Smooth muscle cell of the brain vasculature (primary cell): ENCODE results near the gene MAGOHB.
"Not testable (repeated sequence)": the region's sequence is repeated elsewhere in the genome, so short reads cannot be mapped to it uniquely, and the experiment has no call there.

Experiments used
- DNase-seq: peaks from one replicate; pipeline ENCODE4 v3.0.0-alpha.2; 2012; ENCODE audit warnings: low read depth, low spot score

MAGOHB gene

GRCh38 chr12:10612984-10613348 lies 443 bp downstream of the MAGOHB start:
- DNase-seq, result no peak

- DNase-seq, result no peak
Observed at GRCh38 chr12:10612110-10612509, 1.3 kb downstream of the MAGOHB start.

GRCh38 chr12:10611258-10611657 lies 2.2 kb downstream of the MAGOHB start:
- DNase-seq, result not testable (repeated sequence)

- DNase-seq, result no peak
Observed at GRCh38 chr12:10610188-10610587, 3.2 kb downstream of the MAGOHB start.

GRCh38 chr12:10607885-10608458 lies 5.4 kb downstream of the MAGOHB start:
- no peak for DNase-seq

DNA sequence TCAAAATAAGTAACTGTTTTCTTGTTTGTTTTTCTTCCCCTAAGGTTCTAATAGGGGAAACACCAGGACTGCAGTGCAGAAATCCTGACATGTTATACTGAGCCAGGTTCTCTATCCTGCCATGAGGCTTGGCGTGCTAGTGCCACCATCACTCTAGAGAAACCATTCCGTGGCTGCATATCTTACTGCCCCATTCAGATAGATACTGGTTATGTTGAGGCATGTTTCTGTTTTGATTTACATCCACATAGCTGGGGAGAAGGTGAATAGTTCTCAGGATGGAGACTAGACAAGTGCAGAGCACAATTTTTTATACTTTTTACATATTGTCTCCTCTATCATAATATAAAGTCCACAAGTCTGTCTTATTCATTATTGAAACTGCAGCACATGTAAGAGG lies 11.5 kb downstream of the MAGOHB start:
- DNase-seq, result no peak

- no peak for DNase-seq
Observed at GRCh38 chr12:10600988-10601387, 12.4 kb downstream of the MAGOHB start.

DNA sequence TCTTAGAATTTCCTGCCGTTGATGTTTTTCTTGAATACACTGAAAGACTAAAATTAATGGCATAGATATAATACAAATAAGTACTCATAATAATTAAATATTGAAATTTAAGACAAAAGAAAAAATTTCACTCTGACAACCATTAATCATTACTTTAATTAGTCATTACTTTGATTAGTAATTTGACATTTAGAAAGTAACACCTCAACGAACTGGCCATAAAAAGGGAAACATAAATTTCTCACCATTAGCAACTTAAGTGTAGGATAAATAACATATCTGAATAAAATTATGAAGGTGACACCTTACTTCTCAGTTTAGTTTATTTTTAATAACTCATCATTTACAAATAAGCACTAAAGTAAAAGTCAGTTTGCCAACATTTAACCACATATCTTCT lies 17.5 kb downstream of the MAGOHB start:
- no peak for DNase-seq

GRCh38 chr12:10590966-10591365 lies 22.4 kb downstream of the MAGOHB start:
- DNase-seq, result peak; percentile 24

- DNase-seq, result no peak
Observed at GRCh38 chr12:10584415-10584814, 29.0 kb downstream of the MAGOHB start.

- no peak for DNase-seq
Observed at GRCh38 chr12:10582704-10583103, 30.7 kb downstream of the MAGOHB start.

DNA sequence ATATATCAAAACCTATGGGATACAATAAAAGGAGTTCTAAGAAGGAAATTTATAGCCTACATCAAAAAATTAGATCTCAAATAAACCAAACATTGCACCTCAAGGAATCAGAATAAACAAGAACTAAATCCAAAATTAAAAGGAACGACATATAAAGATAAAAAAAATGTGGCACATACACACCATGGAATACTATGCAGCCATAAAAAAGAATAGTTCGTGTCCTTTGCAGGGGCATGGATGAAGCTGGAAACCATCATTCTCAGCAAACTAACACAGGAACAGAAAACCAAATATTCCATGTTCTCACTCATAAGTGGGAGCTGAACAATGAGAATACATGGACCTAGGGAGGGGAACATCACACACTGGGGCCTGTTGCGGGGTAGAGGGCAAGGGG lies 31.3 kb downstream of the MAGOHB start:
- not testable (repeated sequence) for DNase-seq

- DNase-seq, result no peak
Observed at GRCh38 chr12:10574307-10574706, 39.1 kb downstream of the MAGOHB start.

DNA sequence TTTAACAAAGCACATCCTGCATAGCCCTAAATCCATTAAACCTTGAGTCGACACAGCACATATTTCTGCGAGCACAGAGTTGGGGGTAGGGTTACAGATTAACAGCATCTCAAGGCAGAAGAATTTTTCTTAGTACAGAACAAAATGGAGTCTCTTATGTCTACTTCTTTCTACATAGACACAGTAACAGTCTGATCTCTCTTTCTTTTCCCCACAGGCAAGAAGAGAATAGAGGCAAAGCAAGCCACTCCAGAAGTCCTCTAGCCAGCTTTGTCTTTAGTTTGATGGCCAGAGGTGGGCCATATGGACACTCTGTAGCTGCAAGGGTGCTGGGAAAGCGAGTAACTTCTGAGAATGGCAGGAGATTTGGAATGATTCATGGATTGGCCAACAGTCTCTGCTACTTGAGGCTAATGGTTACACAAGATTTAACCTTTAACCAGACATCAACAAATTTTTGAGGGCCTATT lies 41.4 kb downstream of the MAGOHB start:
- DNase-seq, result not testable (repeated sequence)

GRCh38 chr12:10571141-10571540 lies 42.3 kb downstream of the MAGOHB start:
- DNase-seq, result no peak

DNA sequence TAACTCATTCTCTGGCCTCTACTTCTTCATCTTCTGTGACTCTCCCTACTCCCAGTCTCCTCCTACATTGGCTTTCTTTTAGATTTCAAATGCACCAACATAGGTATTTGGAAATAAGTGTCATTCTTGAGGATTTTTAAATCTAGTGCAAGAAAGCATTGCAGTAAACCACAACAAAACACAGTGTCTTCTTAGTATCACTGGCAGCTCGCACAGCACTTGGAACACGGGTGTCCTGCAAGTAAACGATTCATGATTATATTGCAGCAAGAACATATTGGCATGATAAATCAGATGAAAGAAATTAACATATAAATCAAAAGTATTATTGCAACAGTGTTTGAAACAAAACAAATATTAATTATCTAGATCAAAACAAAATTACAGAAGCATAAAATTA lies 45.6 kb downstream of the MAGOHB start:
- DNase-seq, result no peak

DNA sequence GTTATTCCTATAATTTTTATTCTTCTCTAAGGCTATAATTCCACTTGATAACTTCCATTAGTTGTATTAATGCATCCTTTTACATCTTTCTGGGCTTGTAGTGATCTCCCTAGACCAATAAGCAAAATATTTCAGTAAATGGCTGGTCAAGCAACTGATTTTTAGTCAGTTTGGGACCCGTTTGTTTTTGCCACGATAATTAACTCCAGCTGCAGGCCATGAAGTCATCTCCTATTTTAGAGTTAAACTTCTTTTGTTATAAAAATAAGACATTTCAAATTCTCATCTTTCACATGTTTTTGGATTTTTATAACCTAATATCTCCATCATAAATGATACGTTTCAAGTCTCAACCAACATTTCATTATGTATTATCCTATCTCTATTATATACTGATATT lies 49.4 kb downstream of the MAGOHB start:
- no peak for DNase-seq

- no peak for DNase-seq
Observed at GRCh38 chr12:10563002-10563401, 50.4 kb downstream of the MAGOHB start.

GRCh38 chr12:10562306-10562933 lies 51.0 kb downstream of the MAGOHB start:
- DNase-seq, result peak; percentile 44

GRCh38 chr12:10559244-10559643 lies 54.2 kb downstream of the MAGOHB start:
- DNase-seq, result no peak

DNA sequence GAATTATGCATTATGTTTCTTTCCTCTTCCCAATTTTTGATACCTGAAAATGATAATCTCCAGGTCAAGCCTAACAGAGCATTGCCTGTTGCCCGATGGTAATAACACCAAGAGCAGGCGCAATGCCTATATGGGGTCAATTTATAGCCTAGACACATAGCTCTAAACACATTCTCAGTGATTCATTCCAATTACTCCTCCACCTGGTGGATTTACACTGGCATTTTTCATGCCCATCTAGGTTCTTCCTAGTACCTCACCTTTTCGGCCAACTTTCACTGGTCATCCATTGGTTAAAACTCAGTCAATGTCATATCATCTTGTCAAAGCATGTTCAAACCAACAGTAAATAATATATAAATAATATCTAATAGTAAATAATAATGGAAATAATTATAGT lies 54.6 kb downstream of the MAGOHB start:
- DNase-seq, result no peak

DNA sequence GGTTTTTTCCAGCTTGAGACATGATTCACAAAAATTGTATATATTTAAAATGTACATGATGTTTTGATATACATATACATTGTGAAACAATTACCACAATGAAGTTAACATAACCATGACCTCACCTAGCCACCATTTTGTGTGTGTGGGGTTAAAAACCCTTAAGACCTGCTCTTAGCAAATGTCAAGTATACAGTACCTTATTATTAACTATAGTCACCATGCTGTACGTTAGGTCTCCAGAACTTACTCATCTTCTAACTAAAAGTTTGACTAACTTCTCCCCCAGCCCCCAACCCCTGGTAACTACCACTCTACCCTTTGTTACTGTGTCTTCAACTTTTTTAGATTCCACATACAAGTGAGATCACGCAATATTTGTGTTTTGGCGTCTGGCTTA lies 55.1 kb downstream of the MAGOHB start:
- no peak for DNase-seq

DNA sequence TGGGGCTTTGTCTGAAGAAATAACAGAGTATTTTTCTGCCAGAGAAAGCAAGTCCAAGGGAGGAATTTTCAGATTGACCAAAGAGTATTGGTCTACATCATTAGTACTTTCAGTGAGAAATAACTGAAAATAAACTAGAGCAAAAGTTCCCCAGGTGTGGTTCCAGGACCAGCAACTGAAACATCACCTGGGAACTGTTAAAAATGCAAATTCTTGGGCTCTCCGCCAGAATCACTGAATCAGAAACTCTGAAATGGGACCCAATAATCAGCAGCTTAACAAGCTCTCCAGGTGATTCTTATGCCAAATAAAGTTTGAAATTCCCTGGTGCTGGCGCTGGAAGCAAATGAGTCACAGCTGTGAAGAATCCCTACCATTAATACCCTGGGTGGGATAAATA lies 55.6 kb downstream of the MAGOHB start:
- DNase-seq, result no peak

DNA sequence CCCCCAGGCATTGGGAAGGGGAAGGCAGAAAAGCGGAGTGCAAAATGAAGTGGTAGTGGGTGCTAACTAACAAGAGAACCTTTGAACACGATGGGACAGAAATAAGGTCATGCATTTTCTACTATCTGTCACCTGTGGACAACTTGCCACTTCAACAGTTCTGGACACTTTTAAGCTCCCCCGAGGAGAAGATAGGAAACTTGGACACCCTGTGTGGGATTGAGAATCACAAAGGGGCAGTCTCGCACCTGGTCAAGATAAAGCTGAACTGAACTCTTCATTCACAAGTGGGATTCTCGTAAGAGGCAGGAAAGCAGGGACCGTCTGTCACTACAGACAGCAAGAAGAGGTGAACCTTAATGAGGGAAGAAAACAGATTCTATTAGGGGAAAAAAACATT lies 56.1 kb downstream of the MAGOHB start:
- no peak for DNase-seq
